Medulla oblongata (tissue), 1 donor: ENCODE results near the gene C11orf54.

ENCODE experiments used
- DNase-seq: peaks from one replicate; pipeline ENCODE4 v3.0.0-alpha.2; 2015; ENCODE audit errors: extremely low spot score

C11orf54 gene

GRCh38 chr11:93766504-93766903 lies 25.0 kb downstream of the C11orf54 start:
- DNase-seq: no peak

- no peak for DNase-seq
Observed at GRCh38 chr11:93767018-93767417, 25.5 kb downstream of the C11orf54 start.

GRCh38 chr11:93770160-93770559 lies 28.7 kb downstream of the C11orf54 start:
- DNase-seq: no peak

GRCh38 chr11:93772123-93772522 lies 30.7 kb downstream of the C11orf54 start:
- DNase-seq: no peak

- no peak for DNase-seq
Observed at GRCh38 chr11:93773045-93773477, 31.6 kb downstream of the C11orf54 start.

GRCh38 chr11:93773601-93774200 lies 32.2 kb downstream of the C11orf54 start:
- no peak for DNase-seq

- peak; percentile 5 for DNase-seq
Observed at GRCh38 chr11:93774560-93774959, 33.1 kb downstream of the C11orf54 start.

GRCh38 chr11:93775289-93775688 lies 33.8 kb downstream of the C11orf54 start:
- no peak for DNase-seq

- no peak for DNase-seq
Observed at GRCh38 chr11:93783362-93783761, 41.9 kb downstream of the C11orf54 start.

- no peak for DNase-seq
Observed at GRCh38 chr11:93783765-93784144, 42.3 kb downstream of the C11orf54 start.

GRCh38 chr11:93784145-93784934 lies 42.9 kb downstream of the C11orf54 start, which contains the start of gene MED17:
MED17 (plus strand) TSS chr11:93784282; CDS start chr11:93784514, 232 bp downstream.
- DNase-seq: peak; percentile 98

GRCh38 chr11:93784935-93785360 lies 43.5 kb downstream of the C11orf54 start:
- no peak for DNase-seq

GRCh38 chr11:93791493-93791892 lies 50.0 kb downstream of the C11orf54 start:
- no peak for DNase-seq

- DNase-seq: no peak
Observed at GRCh38 chr11:93796441-93797231, 55.2 kb downstream of the C11orf54 start.

- DNase-seq: no peak
Observed at GRCh38 chr11:93801366-93801765, 59.9 kb downstream of the C11orf54 start.

GRCh38 chr11:93804879-93805278 lies 63.4 kb downstream of the C11orf54 start:
- no peak for DNase-seq

- DNase-seq: no peak
Observed at GRCh38 chr11:93807980-93808379, 66.5 kb downstream of the C11orf54 start.

GRCh38 chr11:93813974-93814373 lies 72.5 kb downstream of the C11orf54 start:
- no peak for DNase-seq
